ENCODE results near the gene KLF6.

DNA sequence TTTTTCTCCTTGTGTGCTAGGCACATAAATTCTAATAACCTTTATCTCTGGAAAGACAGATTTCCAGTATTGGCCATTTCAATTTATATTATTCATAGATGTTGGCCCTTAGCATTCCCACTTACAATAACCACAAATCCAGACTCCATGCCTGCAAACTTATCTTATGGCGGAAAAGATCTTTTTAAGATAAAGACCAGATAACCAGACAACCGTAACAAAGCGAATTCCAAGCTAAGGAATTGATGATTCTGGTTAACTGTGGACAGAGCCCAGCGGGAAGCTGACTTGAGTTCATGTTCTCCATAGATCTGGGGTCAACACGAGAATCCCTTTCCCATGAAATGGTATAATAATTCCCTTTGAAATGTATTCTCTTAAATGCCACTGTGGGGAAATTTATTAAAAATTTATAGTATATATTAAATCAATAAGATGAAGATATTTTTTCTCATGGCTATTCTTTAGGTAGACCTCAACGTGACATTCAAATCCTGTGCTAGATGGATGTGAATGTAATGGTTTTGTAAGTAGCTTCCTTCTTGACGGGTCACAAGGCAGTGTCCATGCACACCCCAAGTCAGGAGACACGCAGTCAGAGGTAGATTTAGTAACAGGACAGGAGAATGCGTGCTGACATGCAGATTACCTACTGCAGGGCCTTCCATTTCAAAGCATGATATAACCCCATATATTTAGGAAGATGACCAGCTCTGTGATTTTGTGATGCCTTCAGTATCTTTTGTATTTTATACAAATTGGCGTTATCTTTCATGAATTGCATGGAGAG is 37.7 kb upstream of the KLF6 start:
- TF ChIP-seq GATA2 (IDR thresholded peaks at IDR 0.05; ENCODE audit: low read depth, low read length) (no peak), GATA3 (IDR thresholded peaks at IDR 0.05; ENCODE audit: low read depth, low read length) (no peak)
